GM12872 (cell line): ENCODE results near the gene ARF1.

Experiments used
- TF ChIP-seq, protein P1 (sequence below): IDR thresholded peaks from 3 replicates; pipeline ENCODE4 v1.5.1; 2011; ENCODE audit warnings: low read depth, mild to moderate bottlenecking, low read length, moderate library complexity; ENCODE audit not compliant: insufficient read depth

ARF1 gene

DNA sequence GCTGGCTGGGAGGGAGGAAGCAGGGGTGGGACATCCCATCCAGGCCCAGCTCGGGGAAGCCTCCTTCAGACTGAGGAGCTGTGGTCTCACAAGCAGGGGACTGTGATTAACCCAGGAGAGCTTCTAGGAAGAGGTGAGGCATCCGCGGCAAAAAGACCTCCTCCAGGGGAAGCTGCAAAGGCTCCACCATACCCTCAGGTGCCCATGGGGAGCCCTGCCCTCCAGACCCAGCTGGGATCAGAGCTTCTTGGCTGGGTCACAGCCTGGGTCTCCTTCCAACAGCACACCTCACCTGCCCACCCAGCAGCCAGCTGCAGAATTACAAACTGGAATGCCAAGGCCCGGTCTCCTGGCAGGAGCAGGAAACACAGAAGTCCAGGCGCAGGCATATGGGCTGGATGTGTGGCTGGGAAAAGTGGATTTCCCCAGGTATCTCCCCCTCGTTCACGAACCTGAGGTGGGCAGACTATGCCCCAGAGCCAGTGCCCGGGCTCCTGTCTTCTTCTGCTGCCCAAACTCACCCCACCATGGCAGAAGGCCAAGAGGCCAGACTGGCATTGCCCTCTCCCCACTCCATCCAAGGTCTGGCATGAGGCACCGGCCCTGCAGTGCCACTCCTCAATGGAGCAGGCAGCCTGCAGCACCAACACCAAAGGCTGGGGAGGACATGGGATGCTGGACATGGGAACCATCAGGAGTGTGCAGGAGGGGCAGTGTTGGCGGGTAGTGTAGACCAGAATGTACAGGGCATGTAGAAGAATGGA, 15.4 kb upstream of the ARF1 start:
- TF ChIP-seq, protein P1, sequence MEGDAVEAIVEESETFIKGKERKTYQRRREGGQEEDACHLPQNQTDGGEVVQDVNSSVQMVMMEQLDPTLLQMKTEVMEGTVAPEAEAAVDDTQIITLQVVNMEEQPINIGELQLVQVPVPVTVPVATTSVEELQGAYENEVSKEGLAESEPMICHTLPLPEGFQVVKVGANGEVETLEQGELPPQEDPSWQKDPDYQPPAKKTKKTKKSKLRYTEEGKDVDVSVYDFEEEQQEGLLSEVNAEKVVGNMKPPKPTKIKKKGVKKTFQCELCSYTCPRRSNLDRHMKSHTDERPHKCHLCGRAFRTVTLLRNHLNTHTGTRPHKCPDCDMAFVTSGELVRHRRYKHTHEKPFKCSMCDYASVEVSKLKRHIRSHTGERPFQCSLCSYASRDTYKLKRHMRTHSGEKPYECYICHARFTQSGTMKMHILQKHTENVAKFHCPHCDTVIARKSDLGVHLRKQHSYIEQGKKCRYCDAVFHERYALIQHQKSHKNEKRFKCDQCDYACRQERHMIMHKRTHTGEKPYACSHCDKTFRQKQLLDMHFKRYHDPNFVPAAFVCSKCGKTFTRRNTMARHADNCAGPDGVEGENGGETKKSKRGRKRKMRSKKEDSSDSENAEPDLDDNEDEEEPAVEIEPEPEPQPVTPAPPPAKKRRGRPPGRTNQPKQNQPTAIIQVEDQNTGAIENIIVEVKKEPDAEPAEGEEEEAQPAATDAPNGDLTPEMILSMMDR, result no peak

DNA sequence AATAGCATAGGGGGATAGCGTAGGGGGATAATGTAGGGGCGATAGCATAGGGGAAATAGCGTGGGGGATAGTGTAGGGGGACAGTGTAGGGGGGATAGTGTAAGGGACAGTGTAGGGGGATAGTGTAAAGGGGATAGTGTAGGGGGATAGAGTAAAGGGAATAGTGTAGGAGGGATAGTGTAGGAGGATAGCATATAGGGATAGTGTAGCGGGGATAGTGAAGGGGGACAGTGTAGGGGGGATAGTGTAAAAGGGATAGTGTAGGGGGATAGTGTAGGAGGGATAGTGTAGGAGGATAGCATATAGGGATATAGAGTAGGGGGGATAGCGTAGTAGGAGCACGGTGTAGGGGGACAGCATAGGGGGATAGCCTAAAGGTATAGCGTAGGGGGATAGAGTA, 14.1 kb upstream of the ARF1 start:
- TF ChIP-seq, protein P1, result no peak

DNA sequence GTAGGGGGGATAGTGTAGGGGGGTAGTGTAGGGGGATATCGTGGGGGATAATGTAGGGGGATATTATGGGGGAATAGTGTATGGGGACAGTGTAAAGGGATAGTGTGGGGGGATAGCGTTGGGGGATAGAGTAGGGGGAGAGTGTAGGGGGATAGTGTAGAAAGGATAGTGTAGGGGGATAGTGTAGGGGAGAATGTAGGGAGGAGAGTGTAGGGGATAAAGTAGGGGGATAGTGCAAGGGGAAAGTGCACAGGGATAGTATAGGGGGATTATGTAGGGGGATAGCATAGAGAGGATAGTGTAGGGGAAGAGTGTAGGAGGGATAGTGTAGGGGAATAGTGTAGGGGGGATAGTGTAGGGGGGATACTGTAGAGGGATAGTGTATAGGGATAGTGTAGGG, 12.3 kb upstream of the ARF1 start:
- TF ChIP-seq, protein P1, result no peak

DNA sequence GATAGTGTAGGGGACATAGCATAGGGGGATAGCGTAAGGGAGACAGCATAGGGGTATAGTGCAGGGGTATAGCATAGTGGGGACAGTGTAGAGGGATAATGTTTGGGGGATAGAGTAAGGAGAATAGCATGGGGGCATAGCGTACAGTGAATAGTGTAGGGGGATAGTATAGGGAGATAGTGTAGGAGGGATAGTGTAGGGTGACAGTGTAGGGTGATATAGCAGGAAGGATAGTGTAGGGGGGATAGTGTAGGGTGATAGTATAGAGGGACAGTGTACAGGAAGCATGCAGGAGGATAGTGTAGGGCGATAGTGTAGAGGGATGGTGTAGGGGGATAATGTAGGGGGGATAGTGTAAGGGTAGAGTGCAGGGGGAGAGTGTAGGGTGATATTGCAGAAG, 11.7 kb upstream of the ARF1 start:
- TF ChIP-seq, protein P1, result no peak

DNA sequence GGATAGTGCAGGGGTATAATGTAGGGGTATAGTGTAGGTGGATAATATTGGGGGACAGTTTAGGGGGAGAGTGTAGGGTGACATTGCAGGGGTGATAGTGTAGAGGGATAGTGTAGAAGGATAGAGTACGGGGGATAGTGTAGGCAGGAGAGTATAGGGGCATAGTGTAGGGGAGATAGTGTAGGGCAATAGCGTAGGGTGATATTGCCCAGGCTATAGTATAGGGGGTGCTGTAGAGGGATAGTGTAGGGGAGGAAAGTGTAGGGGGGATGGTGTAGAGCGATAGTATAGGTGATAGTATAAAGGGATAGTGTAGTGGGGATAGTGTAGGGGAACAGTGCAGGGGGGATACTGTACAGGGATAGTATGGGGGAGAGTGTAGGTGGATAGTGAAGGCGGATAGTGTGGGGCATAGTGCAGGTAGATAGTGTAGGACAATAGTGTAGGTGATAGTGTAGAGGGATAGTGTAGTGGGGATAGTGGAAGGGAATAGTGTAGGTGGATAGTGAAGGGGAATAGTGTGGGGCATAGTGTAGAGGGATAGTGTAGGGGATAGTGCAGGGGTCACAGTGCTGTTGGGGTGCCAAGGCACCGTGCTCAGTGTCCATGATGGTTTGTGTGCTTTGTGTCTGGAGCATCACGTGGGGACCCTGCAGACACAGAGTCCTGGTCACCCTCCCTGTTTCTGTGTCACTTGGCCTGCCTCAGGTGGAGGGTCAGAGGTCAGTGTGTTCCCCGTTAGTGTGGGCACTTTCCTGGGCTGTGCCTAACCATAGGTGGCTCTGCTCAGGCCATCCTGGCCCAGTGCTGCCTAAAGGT, 10.5 kb upstream of the ARF1 start:
- TF ChIP-seq, protein P1, result no peak

DNA sequence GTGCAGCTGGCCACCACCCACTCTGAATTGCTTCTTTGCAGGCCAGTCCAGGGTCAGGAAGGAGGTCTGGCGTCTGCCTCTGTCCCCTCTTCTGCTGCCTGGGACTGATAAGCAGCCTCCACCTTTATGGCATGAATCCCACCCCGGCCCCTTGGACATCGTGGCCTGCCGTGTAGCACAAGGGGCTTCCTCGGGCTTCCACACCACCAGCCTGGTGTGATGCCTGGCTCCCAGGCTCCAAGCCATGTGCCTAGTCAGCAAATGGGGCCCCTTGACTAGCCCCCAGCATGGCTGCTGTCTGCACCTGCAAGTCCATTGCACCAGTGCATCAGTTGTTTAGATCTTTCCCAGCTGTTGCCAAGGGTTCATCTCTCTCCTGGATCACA, 9.9 kb upstream of the ARF1 start:
- TF ChIP-seq, protein P1, result no peak

DNA sequence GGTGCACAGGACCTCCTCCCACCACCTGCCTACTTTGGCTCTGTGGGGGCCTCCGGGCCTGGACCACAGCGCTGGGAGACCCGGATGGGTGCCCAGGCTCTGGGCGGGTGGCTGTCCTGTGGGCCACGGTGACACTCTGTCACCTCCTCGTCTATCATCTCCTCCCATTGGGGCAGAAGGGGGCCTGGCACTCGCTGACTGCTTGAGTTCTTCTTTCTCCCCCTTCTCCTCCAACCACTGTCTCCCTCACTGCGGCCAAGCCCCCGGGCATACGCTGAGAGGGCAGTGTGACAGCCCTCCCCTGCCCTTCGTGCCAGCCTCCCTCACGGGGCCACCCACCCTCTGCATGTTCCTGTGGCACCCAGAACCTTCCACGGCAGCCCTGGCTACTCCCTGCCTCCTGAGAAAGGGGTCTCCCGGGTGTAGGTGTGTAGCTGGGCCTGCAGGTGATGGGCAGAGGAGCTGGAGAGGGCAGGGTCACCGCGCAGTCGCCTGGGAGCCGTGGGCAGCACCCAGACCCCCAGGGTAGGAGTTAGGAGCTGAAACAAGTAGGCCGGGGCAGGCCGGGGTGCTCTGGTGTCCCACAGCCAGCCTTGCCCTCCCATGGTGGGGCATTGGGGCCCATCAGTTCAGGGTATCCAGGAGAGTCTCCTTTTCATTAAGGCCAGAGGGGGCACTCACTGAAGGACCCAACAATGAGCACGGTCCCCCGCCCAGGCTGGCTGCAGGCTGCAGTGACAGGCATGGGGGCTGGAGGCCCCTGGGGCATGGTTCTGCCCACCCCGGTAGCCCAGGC, 9.2 kb upstream of the ARF1 start:
- TF ChIP-seq, protein P1, result no peak
